ENCODE data around the gene PTPA.
"Not testable (repeated sequence)": the region's sequence is repeated elsewhere in the genome, so short reads cannot be mapped to it uniquely, and the experiment has no call there.

Gene PTPA

DNA sequence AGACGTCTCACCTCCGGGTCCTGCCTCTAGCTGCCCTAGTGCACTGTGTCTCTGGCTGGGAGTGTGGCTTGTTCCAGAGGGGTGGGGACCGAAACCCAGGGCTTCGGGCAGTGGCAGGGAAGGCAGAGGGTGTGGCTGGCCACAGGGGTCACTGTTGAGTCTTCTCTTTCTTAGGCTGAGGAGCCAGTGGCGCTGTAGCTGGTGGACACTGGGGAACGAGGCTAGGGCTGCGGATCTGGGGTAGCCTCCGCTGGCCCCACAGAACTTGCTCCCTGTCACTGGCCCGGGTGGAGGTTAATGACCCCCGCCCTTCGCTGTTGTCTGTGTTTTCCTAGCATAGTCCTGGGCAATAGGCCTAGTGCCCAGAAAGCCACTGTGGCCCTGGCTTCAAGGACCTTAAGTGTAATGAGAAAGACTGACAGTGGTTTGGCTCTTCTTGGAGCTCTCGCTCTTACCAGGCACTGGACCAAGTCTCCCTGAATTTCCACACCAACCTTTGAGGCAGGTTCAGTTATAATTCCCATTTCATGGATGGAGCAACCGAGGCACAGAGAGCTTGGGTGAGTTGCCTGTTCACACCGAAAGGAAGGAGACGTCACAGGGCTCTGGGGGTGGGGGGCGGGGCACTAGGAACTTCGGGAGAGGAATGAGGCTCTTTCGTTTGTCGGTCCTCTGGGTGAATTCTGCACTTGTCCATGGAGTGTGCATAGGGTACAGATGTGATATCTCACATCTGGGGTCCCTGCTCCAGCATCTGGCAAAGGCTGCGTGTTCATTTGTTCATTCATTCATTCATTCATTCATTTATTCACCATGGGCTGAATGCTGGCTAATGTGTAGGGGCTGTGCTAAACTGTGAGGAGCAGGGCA, 71.6 kb downstream of the PTPA start:
- no peak for DNase-seq
- H3K9me3 Mint-ChIP-seq: no peaks in the 10 kb centered on the region
- peaks cover 11% of the 10 kb centered on the region for H3K4me1 Mint-ChIP-seq
- no peak overlapping the region for H3K4me3 Mint-ChIP-seq
- H3K27ac Mint-ChIP-seq: no peak overlapping the region
- H3K36me3 Mint-ChIP-seq: no peaks in the 10 kb centered on the region
- CTCF ChIA-PET: interaction anchor here (1.1 to 1.9 kb wide), 2 partner anchors 9 to 51 kb away, joined by 4 to 6 read pairs; no protein-coding TSS in a partner anchor
- H3K27me3 Mint-ChIP-seq: peaks cover 42% of the 10 kb centered on the region

DNA sequence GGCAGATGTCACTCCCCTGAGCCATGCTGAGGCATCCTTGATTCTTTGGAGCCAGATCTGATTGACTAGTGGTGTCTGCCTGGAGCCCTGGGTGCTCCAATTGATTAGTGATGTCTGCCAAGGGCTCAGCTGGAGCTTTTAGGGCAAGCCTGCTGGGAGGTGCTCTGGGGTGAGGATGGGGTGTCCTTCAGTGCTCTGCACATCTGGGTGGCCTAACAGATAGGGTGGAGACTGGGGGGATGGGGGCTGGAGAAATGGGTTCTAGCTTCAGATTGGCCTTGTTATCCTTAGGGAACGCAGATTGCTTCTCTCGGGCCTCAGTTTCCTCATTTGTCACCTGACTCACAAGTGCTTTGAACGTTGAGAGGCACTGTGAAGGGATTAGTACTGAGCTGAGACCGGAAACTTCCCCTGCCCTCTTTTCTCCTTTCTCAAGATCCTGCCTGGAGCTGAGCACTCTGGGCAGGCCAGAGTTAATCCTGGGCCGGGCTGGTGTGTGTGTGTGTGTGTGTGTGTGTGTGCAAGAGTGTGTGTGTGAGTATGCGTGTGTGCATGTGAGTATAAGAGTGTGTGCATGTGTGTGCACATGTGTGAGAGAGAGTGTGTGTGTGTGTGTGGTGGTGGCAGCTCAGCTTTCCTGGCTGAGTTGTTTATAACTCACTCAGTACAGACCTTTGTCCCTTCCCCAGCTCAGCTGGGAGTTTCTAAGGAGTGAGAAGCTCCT, 72.4 kb downstream of the PTPA start:
- Mint-ChIP-seq H3K4me3 (no peak overlapping the region), H3K9me3 (no peaks in the 10 kb centered on the region), H3K27ac (no peak overlapping the region), H3K4me1 (peaks cover 11% of the 10 kb centered on the region), H3K36me3 (no peaks in the 10 kb centered on the region), H3K27me3 (peaks cover 36% of the 10 kb centered on the region)
- CTCF ChIA-PET: interaction anchor here (0.6 to 1.9 kb wide), 5 partner anchors 9 to 142 kb away, joined by 3 to 6 read pairs (median 4); no protein-coding TSS in a partner anchor
- DNase-seq: no peak

DNA sequence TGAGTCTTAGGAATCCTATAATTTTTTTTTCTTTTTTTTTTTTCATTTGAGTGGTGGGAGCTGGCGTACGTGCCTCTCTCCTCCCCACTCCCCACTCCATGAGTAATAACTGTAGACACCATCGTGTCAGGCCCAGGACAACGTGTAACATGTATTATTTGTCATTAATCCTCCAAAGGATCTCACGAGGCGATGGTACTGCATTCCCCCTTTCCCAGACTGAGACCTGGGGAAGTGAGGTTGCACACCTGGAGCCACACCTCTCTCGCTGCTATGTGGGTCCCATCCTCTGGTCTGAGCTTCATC, 73.0 kb downstream of the PTPA start:
- peaks cover 32% of the 10 kb centered on the region for H3K27me3 Mint-ChIP-seq
- no peaks in the 10 kb centered on the region for H3K9me3 Mint-ChIP-seq
- CTCF ChIA-PET: interaction anchor here (0.6 to 1.9 kb wide), 5 partner anchors 10 to 142 kb away, joined by 3 to 6 read pairs (median 4); no protein-coding TSS in a partner anchor
- H3K36me3 Mint-ChIP-seq: no peaks in the 10 kb centered on the region
- no peak for DNase-seq
- peaks cover 8% of the 10 kb centered on the region for H3K4me1 Mint-ChIP-seq
- no peak overlapping the region for H3K4me3 Mint-ChIP-seq
- H3K27ac Mint-ChIP-seq: no peak overlapping the region

DNA sequence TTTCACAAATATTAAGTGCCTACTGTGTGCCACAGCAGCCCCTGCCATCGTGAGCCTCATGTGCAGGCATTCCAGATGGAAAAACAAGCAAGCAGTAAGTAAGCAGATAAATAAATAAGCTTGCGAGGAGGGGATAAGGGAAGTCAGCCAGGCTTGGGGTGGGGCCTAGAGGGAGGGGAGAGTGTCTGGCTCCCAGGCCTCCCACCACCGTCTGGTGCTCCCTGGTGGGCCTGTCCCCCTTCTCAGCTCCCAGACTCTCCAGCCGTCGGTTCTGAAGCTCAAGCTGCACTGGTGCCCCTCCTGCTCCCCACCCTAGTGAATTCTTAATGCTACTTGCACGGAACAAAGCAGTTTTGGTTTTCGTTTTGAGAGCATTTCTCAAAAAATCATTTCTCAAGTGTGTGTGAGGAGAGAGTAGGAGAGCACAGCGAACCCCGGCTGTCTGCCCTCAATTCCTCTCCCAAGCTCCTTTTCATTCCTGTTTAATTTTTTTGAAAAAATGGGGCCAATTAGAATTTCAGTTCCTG, 73.4 kb downstream of the PTPA start:
- H3K36me3 Mint-ChIP-seq: no peaks in the 10 kb centered on the region
- no peaks in the 10 kb centered on the region for H3K9me3 Mint-ChIP-seq
- H3K27ac Mint-ChIP-seq: no peak overlapping the region
- CTCF ChIA-PET: interaction anchor here (0.6 to 1.9 kb wide), 4 partner anchors 15 to 141 kb away, joined by 3 to 6 read pairs (median 4); no protein-coding TSS in a partner anchor
- peaks cover 8% of the 10 kb centered on the region for H3K4me1 Mint-ChIP-seq
- H3K27me3 Mint-ChIP-seq: peaks cover 32% of the 10 kb centered on the region
- no peak overlapping the region for H3K4me3 Mint-ChIP-seq
- DNase-seq: no peak

DNA sequence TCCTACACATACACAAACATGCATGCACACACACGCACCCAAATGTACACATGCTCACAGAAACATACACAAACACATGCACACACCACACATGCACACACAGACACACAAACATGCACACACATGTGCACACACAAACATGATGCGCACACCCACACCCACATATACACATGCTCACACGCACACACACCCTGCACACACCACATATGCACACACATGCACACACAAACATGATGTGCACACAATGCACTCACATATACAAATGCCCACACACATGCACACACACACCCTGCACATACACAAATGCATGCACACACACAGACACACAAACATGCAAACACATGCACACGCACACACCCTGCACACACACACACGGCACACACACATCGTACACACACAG, 74.2 kb downstream of the PTPA start:
- peaks cover 8% of the 10 kb centered on the region for H3K4me1 Mint-ChIP-seq
- no peaks in the 10 kb centered on the region for H3K9me3 Mint-ChIP-seq
- H3K36me3 Mint-ChIP-seq: no peaks in the 10 kb centered on the region
- H3K27ac Mint-ChIP-seq: no peak overlapping the region
- no peak for DNase-seq
- peaks cover 36% of the 10 kb centered on the region for H3K27me3 Mint-ChIP-seq
- CTCF ChIA-PET: no interaction called here
- no peak overlapping the region for H3K4me3 Mint-ChIP-seq

DNA sequence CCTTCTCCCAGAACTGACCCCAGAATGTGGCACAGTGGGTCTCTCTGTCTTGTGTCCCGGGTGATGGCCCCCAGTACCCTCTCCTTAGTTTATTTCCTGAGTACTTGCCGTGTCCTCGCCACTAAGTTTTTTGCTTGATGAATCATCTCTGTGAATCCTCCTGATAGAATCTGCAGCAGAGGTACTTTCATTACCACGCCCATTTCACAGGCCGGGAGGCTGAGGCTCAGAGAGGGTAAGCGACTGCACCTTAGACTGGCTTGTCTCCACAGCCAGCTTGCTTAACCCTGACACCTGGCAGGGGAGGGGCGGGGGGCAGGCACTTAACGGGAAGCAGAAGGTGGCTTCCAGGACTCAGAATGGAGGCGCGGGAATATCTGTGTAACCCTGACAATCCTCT, 74.8 kb downstream of the PTPA start:
- DNase-seq: peak; percentile 41
- no peak overlapping the region for H3K4me3 Mint-ChIP-seq
- H3K9me3 Mint-ChIP-seq: no peaks in the 10 kb centered on the region
- H3K27ac Mint-ChIP-seq: no peak overlapping the region
- H3K27me3 Mint-ChIP-seq: peaks cover 35% of the 10 kb centered on the region
- CTCF ChIA-PET: interaction anchor here (0.8 kb wide), 1 partner anchor 13 kb away, joined by 3 read pairs; no protein-coding TSS in a partner anchor
- no peaks in the 10 kb centered on the region for H3K36me3 Mint-ChIP-seq
- H3K4me1 Mint-ChIP-seq: peaks cover 8% of the 10 kb centered on the region

DNA sequence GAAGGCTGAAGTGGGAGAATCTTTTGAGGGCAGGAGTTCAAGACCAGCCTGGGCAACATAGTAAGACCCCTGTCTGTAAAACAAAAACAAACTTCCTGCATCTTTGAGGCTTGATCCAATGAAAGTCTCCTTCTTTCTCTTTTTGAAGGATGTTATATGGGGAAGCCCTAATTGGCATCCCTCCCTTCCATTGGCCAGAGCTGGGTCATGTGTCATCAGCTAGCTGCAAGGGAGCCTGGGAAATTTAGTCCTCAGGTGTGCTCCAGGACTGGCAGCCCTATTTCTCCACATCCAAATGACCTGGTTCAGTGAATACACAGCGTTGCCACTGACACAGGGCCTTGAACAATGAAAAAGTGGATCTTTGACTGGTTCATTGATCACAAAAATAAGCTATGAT, 75.8 kb downstream of the PTPA start:
- no peak for DNase-seq
- H3K36me3 Mint-ChIP-seq: no peaks in the 10 kb centered on the region
- CTCF ChIA-PET: interaction anchor here (1.4 kb wide), 1 partner anchor 9 kb away, joined by 3 read pairs; the partner anchor contains the start of gene IER5L
- no peak overlapping the region for H3K27ac Mint-ChIP-seq
- peaks cover 8% of the 10 kb centered on the region for H3K4me1 Mint-ChIP-seq
- no peak overlapping the region for H3K4me3 Mint-ChIP-seq
- H3K27me3 Mint-ChIP-seq: peaks cover 37% of the 10 kb centered on the region
- no peaks in the 10 kb centered on the region for H3K9me3 Mint-ChIP-seq

DNA sequence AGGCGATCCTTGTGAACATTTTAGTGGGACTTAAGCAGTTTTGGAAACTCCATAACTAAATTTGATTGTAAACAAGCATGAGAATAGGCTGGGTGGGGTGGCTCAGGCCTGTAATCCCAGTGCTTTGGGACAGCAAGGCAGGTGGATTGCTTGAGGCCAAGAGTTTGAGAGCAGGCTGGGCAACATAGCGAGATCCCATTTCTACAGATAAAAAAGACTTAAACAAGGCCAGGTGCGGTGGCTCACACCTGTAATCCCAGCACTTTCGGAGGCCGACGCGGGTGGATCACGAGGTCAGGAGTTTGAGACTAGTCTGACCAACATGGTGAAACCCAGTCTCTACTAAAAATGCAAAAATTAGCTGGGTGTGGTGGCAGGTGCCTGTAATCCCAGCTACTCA, 78.8 kb downstream of the PTPA start:
- H3K27me3 Mint-ChIP-seq: peaks cover 52% of the 10 kb centered on the region
- not testable (repeated sequence) for DNase-seq, H3K27ac Mint-ChIP-seq, H3K9me3 Mint-ChIP-seq, H3K4me3 Mint-ChIP-seq, H3K4me1 Mint-ChIP-seq, H3K36me3 Mint-ChIP-seq
- CTCF ChIA-PET: interaction anchor here (0.6 kb wide), 1 partner anchor 377 kb away, joined by 3 read pairs; no protein-coding TSS in a partner anchor

DNA sequence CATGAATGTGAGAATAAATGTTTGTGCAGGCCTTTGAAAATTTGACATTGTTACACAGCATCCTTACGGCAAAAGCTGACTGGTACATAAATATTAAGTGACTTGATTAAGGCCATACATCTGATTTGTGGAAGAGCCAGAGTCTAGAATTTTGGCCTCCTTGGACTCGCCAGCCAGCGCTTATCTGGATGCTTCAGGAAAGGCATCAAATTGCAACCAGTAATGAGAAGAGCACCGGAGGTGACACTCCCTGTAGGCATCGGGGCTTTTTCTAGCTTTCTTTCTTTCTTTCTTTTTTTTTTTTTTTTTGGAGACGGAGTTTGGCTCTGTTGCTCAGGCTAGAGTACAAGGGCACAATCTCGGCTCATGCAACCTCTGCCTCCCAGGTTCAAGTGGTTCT, 80.0 kb downstream of the PTPA start:
- H3K27ac Mint-ChIP-seq: no peak overlapping the region
- H3K27me3 Mint-ChIP-seq: peaks cover 62% of the 10 kb centered on the region
- CTCF ChIA-PET: interaction anchor here (0.7 to 1.6 kb wide), 3 partner anchors 48 to 420 kb away, joined by 3 read pairs; no protein-coding TSS in a partner anchor
- no peaks in the 10 kb centered on the region for H3K9me3 Mint-ChIP-seq
- DNase-seq: no peak
- H3K36me3 Mint-ChIP-seq: no peaks in the 10 kb centered on the region
- H3K4me1 Mint-ChIP-seq: no peaks in the 10 kb centered on the region
- H3K4me3 Mint-ChIP-seq: no peak overlapping the region

DNA sequence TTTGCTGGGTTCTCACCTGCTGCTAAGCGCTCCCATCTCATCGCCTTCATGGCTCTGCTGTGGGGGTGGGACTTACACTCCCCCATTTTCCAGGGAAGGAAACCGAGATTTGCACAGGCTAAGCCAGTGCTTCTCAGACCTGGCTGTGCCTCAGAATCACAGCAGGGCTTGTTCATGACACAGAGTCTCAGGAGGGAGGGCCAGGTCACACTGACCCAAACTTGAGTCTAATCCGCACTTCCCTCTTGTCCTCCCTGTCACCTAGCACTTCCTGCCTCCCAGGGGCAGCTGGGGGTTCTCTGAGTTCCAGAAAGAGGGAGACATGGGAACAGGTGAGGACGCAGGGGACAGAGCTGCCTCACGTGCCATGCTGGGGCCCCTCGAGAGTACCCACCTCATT, 82.4 kb downstream of the PTPA start:
- H3K27me3 Mint-ChIP-seq: peaks cover 81% of the 10 kb centered on the region
- no peaks in the 10 kb centered on the region for H3K9me3 Mint-ChIP-seq
- H3K27ac Mint-ChIP-seq: no peak overlapping the region
- DNase-seq: no peak
- CTCF ChIA-PET: interaction anchor here (0.7 kb wide), 1 partner anchor 16 kb away, joined by 3 read pairs; the partner anchor contains the start of gene IER5L
- no peaks in the 10 kb centered on the region for H3K36me3 Mint-ChIP-seq
- no peaks in the 10 kb centered on the region for H3K4me1 Mint-ChIP-seq
- no peak overlapping the region for H3K4me3 Mint-ChIP-seq

DNA sequence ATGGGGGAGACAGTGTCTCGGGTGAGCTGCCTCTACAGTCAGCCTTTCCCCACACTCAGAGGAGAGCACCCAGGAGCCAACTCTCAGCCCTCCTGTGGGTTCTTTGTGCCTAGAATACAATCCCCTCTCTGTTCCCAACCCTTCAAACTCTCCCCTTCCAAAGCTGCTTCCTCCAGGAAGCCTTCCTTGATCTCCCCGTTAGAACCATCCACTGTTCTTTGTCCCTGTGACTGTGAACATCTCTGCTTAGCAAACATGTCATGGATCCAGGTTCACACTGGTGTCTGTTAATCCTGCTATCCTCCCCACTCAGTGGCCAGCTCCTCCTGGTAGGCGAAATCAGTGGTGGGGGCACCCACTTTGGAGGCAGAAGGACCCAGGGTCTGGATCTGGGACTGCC, 83.0 kb downstream of the PTPA start:
- Mint-ChIP-seq H3K4me1 (no peaks in the 10 kb centered on the region), H3K27ac (no peak overlapping the region), H3K9me3 (no peaks in the 10 kb centered on the region), H3K36me3 (no peaks in the 10 kb centered on the region), H3K27me3 (peaks cover 87% of the 10 kb centered on the region), H3K4me3 (no peak overlapping the region)
- CTCF ChIA-PET: no interaction called here
- DNase-seq: no peak

DNA sequence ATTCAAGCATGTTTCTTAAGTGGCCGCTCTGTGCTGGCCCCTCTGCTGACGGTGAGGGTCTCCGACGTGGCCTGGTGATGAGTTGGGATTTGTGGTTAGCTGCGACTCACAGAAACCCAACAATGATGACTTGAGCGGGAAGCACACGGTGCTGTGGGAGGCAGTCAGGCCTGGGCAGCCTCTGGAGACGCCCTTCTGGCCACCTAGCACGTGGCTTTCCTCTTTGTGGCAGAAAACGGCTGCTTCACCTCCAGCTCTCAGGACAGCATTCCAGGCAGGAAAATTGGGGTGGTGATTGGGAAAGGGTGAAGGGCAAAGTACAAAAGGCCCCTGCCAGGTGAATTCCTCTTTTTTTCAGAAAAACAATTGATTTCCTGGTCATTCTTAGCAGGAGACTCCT, 84.4 kb downstream of the PTPA start:
- Mint-ChIP-seq H3K27me3 (peaks cover 76% of the 10 kb centered on the region), H3K27ac (no peak overlapping the region), H3K9me3 (no peaks in the 10 kb centered on the region), H3K4me3 (no peak overlapping the region), H3K36me3 (no peaks in the 10 kb centered on the region), H3K4me1 (no peaks in the 10 kb centered on the region)
- CTCF ChIA-PET: no interaction called here
- no peak for DNase-seq

DNA sequence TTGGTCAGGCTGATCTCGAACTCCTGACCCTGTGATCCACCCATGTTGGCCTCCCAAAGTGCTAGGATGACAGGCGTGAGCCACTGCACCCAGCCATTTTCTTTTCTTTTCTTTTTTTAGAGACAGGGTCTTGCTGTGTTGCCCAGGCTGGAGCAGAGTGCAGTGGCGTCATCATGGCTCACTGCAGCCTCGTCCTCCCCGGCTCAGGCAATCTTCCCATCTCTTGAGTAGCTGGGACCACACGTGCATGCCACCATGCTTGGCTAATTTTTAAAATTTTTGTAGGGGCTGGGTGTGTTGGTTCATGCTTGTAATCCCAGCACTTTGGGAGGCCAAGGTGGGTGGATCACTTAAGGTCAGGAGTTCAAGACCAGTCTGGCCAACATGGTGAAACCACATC, 85.8 kb downstream of the PTPA start:
- not testable (repeated sequence) for H3K4me1 Mint-ChIP-seq, H3K36me3 Mint-ChIP-seq, H3K27ac Mint-ChIP-seq, H3K4me3 Mint-ChIP-seq, H3K9me3 Mint-ChIP-seq, DNase-seq
- peaks cover 65% of the 10 kb centered on the region for H3K27me3 Mint-ChIP-seq
- CTCF ChIA-PET: interaction anchor here (1.5 kb wide), 1 partner anchor 428 kb away, joined by 4 read pairs; no protein-coding TSS in a partner anchor

DNA sequence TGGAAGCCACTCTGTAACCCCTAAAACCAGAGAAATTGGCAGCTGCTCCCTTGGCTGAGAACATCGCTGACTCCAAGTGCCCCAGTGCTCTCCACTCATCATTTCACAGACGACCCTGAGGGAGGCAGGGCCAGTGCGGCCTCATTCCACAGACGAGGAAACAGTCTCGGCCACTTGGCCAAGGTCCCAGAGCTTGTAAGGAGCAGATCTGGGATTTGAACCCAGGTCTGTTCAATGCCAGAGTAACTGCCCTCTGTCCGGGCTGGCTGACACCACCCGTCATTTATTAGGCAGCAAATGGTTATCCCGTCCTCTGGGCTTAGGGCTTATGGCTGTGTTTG, 86.7 kb downstream of the PTPA start:
- Mint-ChIP-seq H3K9me3 (no peaks in the 10 kb centered on the region), H3K36me3 (no peaks in the 10 kb centered on the region), H3K27me3 (peaks cover 59% of the 10 kb centered on the region), H3K4me1 (peaks cover 3% of the 10 kb centered on the region), H3K27ac (no peak overlapping the region), H3K4me3 (no peak overlapping the region)
- no peak for DNase-seq
- CTCF ChIA-PET: interaction anchor here (1.5 kb wide), 1 partner anchor 427 kb away, joined by 4 read pairs; no protein-coding TSS in a partner anchor

Measured in activated naive CD4-positive, alpha-beta T cell treated with anti-CD3 and anti-CD28 coated beads, Interleukin-2, amount 10 ng/mL, durations not matched to agents 7 days and 5 days (primary cell).